ACC112 (cell line): ENCODE measurements around the gene VIM.

Experiments
- H2AFZ ChIP-seq: fragments of 200-600 bp; sonication (generic); one replicate; pipeline ENCODE4 v1.6.0; 2017; ENCODE audit warnings: antibody characterized with exemption, low read length; ENCODE audit not compliant: unreplicated experiment
- H3K27ac ChIP-seq: fragments of 200-600 bp; sonication (generic); 2 replicates; pipeline ENCODE4 v1.5.1; 2014; ENCODE audit warnings: low read depth, mild to moderate bottlenecking, antibody characterized with exemption, low read length, moderate library complexity
- H3K27me3 ChIP-seq: fragments of 200-600 bp; sonication (generic); 2 replicates; pipeline ENCODE4 v1.6.1; 2014; ENCODE audit warnings: mild to moderate bottlenecking, antibody characterized with exemption, low read length, moderate library complexity, mixed read lengths; ENCODE audit not compliant: insufficient read depth
- H3K36me3 ChIP-seq: fragments of 200-600 bp; sonication (generic); 2 replicates; pipeline ENCODE4 v1.6.1; 2016; ENCODE audit warnings: mild to moderate bottlenecking, antibody characterized with exemption, low read length, moderate library complexity, mixed read lengths; ENCODE audit not compliant: insufficient read depth
- H3K4me1 ChIP-seq: fragments of 200-600 bp; sonication (generic); one replicate; pipeline ENCODE4 v1.6.1; 2016; ENCODE audit warnings: low read length, mixed read lengths; ENCODE audit not compliant: insufficient read depth, unreplicated experiment, control insufficient read depth
- H3K4me3 ChIP-seq: fragments of 200-600 bp; sonication (generic); 2 replicates; pipeline ENCODE4 v1.5.1; 2014; ENCODE audit warnings: mild to moderate bottlenecking, low read depth, low read length
- H3K79me2 ChIP-seq: fragments of 200-600 bp; sonication (generic); one replicate; pipeline ENCODE4 v1.6.0; 2016; ENCODE audit warnings: low read length; ENCODE audit not compliant: control insufficient read depth, unreplicated experiment, insufficient read depth

The VIM gene

GRCh38 chr10:17286562-17287550 lies 58.8 kb downstream of the VIM start:
- no peaks in the 10 kb centered on the region for H3K36me3 ChIP-seq
- H3K79me2 ChIP-seq: no peaks in the 10 kb centered on the region
- H2AFZ ChIP-seq: no peak overlapping the region

More at GRCh38 chr10:17286562-17287550, 58.8 kb downstream of the VIM start:
- Histone ChIP-seq H3K4me1 (no peaks in the 10 kb centered on the region), H3K4me3 (no peak overlapping the region), H3K27me3 (peaks cover 48% of the 10 kb centered on the region), H3K27ac (no peak overlapping the region)
